Hepatocyte (in vitro differentiated cells): ENCODE results near the gene TESK2. TPM values are rescaled to one million over a fixed set of nuclear protein-coding genes. Genes with fewer than 3 reads are reported as not detected.

Source experiments
- DNase-seq: peaks from one replicate; pipeline ENCODE4 v3.0.0-alpha.2; 2016; ENCODE audit warnings: low spot score
- H2AFZ ChIP-seq: fragments of 200-600 bp; sonication (generic); 2 replicates; pipeline ENCODE4 v1.6.0; 2016; ENCODE audit warnings: antibody characterized with exemption, mild to moderate bottlenecking
- H3K27ac ChIP-seq: fragments of 200-600 bp; sonication (generic); 2 replicates; pipeline ENCODE4 v1.5.1; 2016; ENCODE audit warnings: mild to moderate bottlenecking
- H3K27me3 ChIP-seq: fragments of 200-600 bp; sonication (generic); 2 replicates; pipeline ENCODE4 v1.6.1; 2016
- H3K36me3 ChIP-seq: fragments of 200-600 bp; sonication (generic); replicated peaks from 2 replicates; pipeline ENCODE4 v1.5.1; 2016; ENCODE audit warnings: low read depth; ENCODE audit not compliant: insufficient read depth
- H3K4me1 ChIP-seq: fragments of 200-600 bp; sonication (generic); 2 replicates; pipeline ENCODE4 v1.5.1; 2016; ENCODE audit warnings: mild to moderate bottlenecking, moderate library complexity; ENCODE audit not compliant: insufficient read depth
- H3K4me2 ChIP-seq: fragments of 200-600 bp; sonication (generic); 2 replicates; pipeline ENCODE4 v1.6.0; 2016
- H3K4me3 ChIP-seq: fragments of 200-600 bp; sonication (generic); 2 replicates; pipeline ENCODE4 v1.5.1; 2016; ENCODE audit warnings: mild to moderate bottlenecking
- H3K79me2 ChIP-seq: fragments of 200-600 bp; sonication (generic); 2 replicates; pipeline ENCODE4 v1.6.0; 2017; ENCODE audit warnings: mild to moderate bottlenecking
- H3K9me2 ChIP-seq: fragments of 200-600 bp; sonication (generic); replicated peaks from 2 replicates; pipeline ENCODE4 v1.6.0; 2017; ENCODE audit warnings: mild to moderate bottlenecking; ENCODE audit not compliant: insufficient read depth
- H3K9me3 ChIP-seq: fragments of 200-600 bp; sonication (generic); 2 replicates; pipeline ENCODE4 v1.5.1; 2016; ENCODE audit warnings: low read depth, mild to moderate bottlenecking
- H4K20me1 ChIP-seq: fragments of 200-600 bp; sonication (generic); 2 replicates; pipeline ENCODE4 v1.6.0; 2016; ENCODE audit warnings: mild to moderate bottlenecking; ENCODE audit not compliant: insufficient read depth, poor library complexity, severe bottlenecking
- CTCF ChIP-seq: fragments of 200-600 bp; sonication (generic); IDR thresholded peaks from 2 replicates; pipeline ENCODE4 v1.5.1; 2016; ENCODE audit warnings: antibody characterized with exemption, mild to moderate bottlenecking; ENCODE audit not compliant: poor library complexity
- EZH2 ChIP-seq: fragments of 200-600 bp; sonication (generic); IDR thresholded peaks from 2 replicates; pipeline ENCODE4 v1.6.1; 2016; ENCODE audit warnings: antibody characterized with exemption, mild to moderate bottlenecking, borderline replicate concordance
- EZH2phosphoT487 ChIP-seq: fragments of 200-600 bp; sonication (generic); IDR thresholded peaks from one replicate; pipeline ENCODE4 v1.6.1; 2018; ENCODE audit warnings: antibody characterized with exemption, mild to moderate bottlenecking, low read depth, moderate library complexity; ENCODE audit not compliant: unreplicated experiment, severe bottlenecking
- WGBS: methylation state at CpG from one replicate; pipeline ENCODE4 v1.1.6; 2016; ENCODE audit warnings: low lambda C conversion rate; ENCODE audit errors: missing lambda C conversion rate; 5-methylcytosine and 5-hydroxymethylcytosine counted together
- polyA plus RNA-seq: library from polyadenylated mRNA; unstranded; fragments of >200 nt; fragmentation: Nextera tagmentation; extraction: Ambion mirVana; gene quantifications from 2 replicates; pipeline ENCODE4 v1.2.1, GENCODE V29; 2016
- total RNA-seq: library from RNA; depleted of rRNA; stranded (reverse); fragments of >200 nt; gene quantifications from 2 replicates; pipeline ENCODE4 v1.2.3, GENCODE V29; 2014

TESK2 gene
- total and polyA plus RNA-seq, 2 experiments from 2014 or later: 6.2 to 8.6 TPM

GRCh38 chr1:45299981-45300668, 190.8 kb downstream of the TESK2 start:
- H4K20me1 ChIP-seq: no peaks in the 10 kb centered on the region
- H3K4me2 ChIP-seq: no peak overlapping the region
- H3K4me1 ChIP-seq: peaks cover 13% of the 10 kb centered on the region
- no peaks in the 10 kb centered on the region for H3K27me3 ChIP-seq
- no peaks in the 10 kb centered on the region for H3K79me2 ChIP-seq
- TF ChIP-seq CTCF (peak; percentile 83), EZH2phosphoT487 (no peak)
- no peaks in the 10 kb centered on the region for H3K36me3 ChIP-seq
- H2AFZ ChIP-seq: no peak overlapping the region
- no peak overlapping the region for H3K27ac ChIP-seq
- no peaks in the 10 kb centered on the region for H3K9me2 ChIP-seq
- 22% methylated on average over 4 of the region's 4 CpGs for WGBS
- DNase-seq: peak; percentile 82
- H3K9me3 ChIP-seq: no peaks in the 10 kb centered on the region
- H3K4me3 ChIP-seq: no peak overlapping the region

GRCh38 chr1:45299296-45299695, 191.7 kb downstream of the TESK2 start:
- H3K4me2 ChIP-seq: no peak overlapping the region
- TF ChIP-seq CTCF: no peak
- no peak for TF ChIP-seq EZH2phosphoT487
- TF ChIP-seq EZH2: no peak
- no peaks in the 10 kb centered on the region for H4K20me1 ChIP-seq
- no peak overlapping the region for H3K4me3 ChIP-seq
- H3K9me3 ChIP-seq: no peaks in the 10 kb centered on the region
- WGBS: 80% methylated on average over 1 of the region's 1 CpG
- peaks cover 6% of the 10 kb centered on the region for H3K4me1 ChIP-seq
- DNase-seq: no peak
- no peaks in the 10 kb centered on the region for H3K27me3 ChIP-seq
- H3K36me3 ChIP-seq: no peaks in the 10 kb centered on the region
- no peaks in the 10 kb centered on the region for H3K9me2 ChIP-seq
- no peak overlapping the region for H2AFZ ChIP-seq
- H3K27ac ChIP-seq: no peak overlapping the region
- H3K79me2 ChIP-seq: no peaks in the 10 kb centered on the region

GRCh38 chr1:45297666-45298356, 193.2 kb downstream of the TESK2 start:
- Histone ChIP-seq H3K9me2 (no peaks in the 10 kb centered on the region), H3K27me3 (no peaks in the 10 kb centered on the region), H3K79me2 (no peaks in the 10 kb centered on the region), H3K4me2 (no peak overlapping the region), H3K36me3 (no peaks in the 10 kb centered on the region), H3K27ac (no peak overlapping the region), H4K20me1 (no peaks in the 10 kb centered on the region), H3K4me3 (no peak overlapping the region), H2AFZ (no peak overlapping the region), H3K9me3 (no peaks in the 10 kb centered on the region), H3K4me1 (peaks cover 2% of the 10 kb centered on the region)
- WGBS: 53% methylated on average over 8 of the region's 8 CpGs
- peak; percentile 19 for DNase-seq
- no peak for TF ChIP-seq EZH2phosphoT487
- TF ChIP-seq EZH2: no peak
- no peak for TF ChIP-seq CTCF

Other genes with a start within 250 kb of the TESK2 start
- gene HPDL, start 164.3 kb downstream of the TESK2 start, total RNA-seq: 3.9 and 6.2 TPM in 2 replicates
- 5.1 and 5.8 TPM in 2 replicates for gene HPDL, start 164.3 kb downstream of the TESK2 start, polyA plus RNA-seq
- gene TOE1, start 151.0 kb downstream of the TESK2 start, total RNA-seq: 10.4 and 10.6 TPM in 2 replicates
- gene TOE1, start 151.0 kb downstream of the TESK2 start, polyA plus RNA-seq: 12.2 and 17.4 TPM in 2 replicates
- 16.6 and 23.5 TPM in 2 replicates for gene MUTYH, start 150.7 kb downstream of the TESK2 start, total RNA-seq
- 24.9 and 29.6 TPM in 2 replicates for gene MUTYH, start 150.7 kb downstream of the TESK2 start, polyA plus RNA-seq
- gene CCDC163, start 8.9 kb upstream of the TESK2 start, total RNA-seq: 0.60 and 1.2 TPM in 2 replicates
- gene CCDC163, start 8.9 kb upstream of the TESK2 start, polyA plus RNA-seq: 0.62 and 3.3 TPM in 2 replicates
- 5.7 and 11.5 TPM in 2 replicates for gene MMACHC, start 9.1 kb upstream of the TESK2 start, total RNA-seq
- gene MMACHC, start 9.1 kb upstream of the TESK2 start, polyA plus RNA-seq: 0.86 and 2.2 TPM in 2 replicates
- 523 and 532 TPM in 2 replicates for gene PRDX1, start 30.7 kb upstream of the TESK2 start, total RNA-seq
- gene PRDX1, start 30.7 kb upstream of the TESK2 start, polyA plus RNA-seq: 660 and 666 TPM in 2 replicates
- 174 and 186 TPM in 2 replicates for gene AKR1A1, start 59.7 kb upstream of the TESK2 start, total RNA-seq
- 235 and 271 TPM in 2 replicates for gene AKR1A1, start 59.7 kb upstream of the TESK2 start, polyA plus RNA-seq
- 64.3 and 82.6 TPM in 2 replicates for gene NASP, start 92.9 kb upstream of the TESK2 start, total RNA-seq
- gene NASP, start 92.9 kb upstream of the TESK2 start, polyA plus RNA-seq: 68.6 and 83.0 TPM in 2 replicates
- 1.3 and 1.4 TPM in 2 replicates for gene CCDC17, start 132.9 kb upstream of the TESK2 start, total RNA-seq
- 0.73 and 1.4 TPM in 2 replicates for gene CCDC17, start 132.9 kb upstream of the TESK2 start, polyA plus RNA-seq
- gene GPBP1L1, start 195.4 kb upstream of the TESK2 start, total RNA-seq: 95.8 and 115 TPM in 2 replicates
- gene GPBP1L1, start 195.4 kb upstream of the TESK2 start, polyA plus RNA-seq: 56.9 and 67.9 TPM in 2 replicates
- gene TMEM69, start 197.0 kb upstream of the TESK2 start, total RNA-seq: 30.1 and 33.5 TPM in 2 replicates
- gene TMEM69, start 197.0 kb upstream of the TESK2 start, polyA plus RNA-seq: 30.6 and 36.5 TPM in 2 replicates